Panc1 (cell line): ENCODE data around the gene CD58.

Source experiments
- POLR2AphosphoS5 ChIP-seq: IDR thresholded peaks from 2 replicates; pipeline ENCODE4 v1.6.1; 2012; ENCODE audit warnings: mild to moderate bottlenecking, low read depth, low read length, moderate library complexity
- REST ChIP-seq, 2 experiments: IDR thresholded peaks; 2 replicates each; pipeline ENCODE4 v1.6.1; 2011 to 2012; ENCODE audit warnings: low read depth in 2 of 2, control low read depth in 1 of 2, low read length in 1 of 2, mild to moderate bottlenecking in 1 of 2, moderate library complexity in 1 of 2; ENCODE audit not compliant: insufficient read depth in 1 of 2
- SIN3A ChIP-seq: IDR thresholded peaks from 2 replicates; pipeline ENCODE4 v1.6.1; 2012; ENCODE audit warnings: low read depth, mild to moderate bottlenecking, low read length, moderate library complexity, borderline replicate concordance; ENCODE audit not compliant: insufficient read depth
- TF ChIP-seq, protein P1 (sequence below): fragments of 450-650 bp; IDR thresholded peaks from 2 replicates; pipeline ENCODE4 v1.5.1; 2017; ENCODE audit warnings: mild to moderate bottlenecking

- TF ChIP-seq, protein P1, sequence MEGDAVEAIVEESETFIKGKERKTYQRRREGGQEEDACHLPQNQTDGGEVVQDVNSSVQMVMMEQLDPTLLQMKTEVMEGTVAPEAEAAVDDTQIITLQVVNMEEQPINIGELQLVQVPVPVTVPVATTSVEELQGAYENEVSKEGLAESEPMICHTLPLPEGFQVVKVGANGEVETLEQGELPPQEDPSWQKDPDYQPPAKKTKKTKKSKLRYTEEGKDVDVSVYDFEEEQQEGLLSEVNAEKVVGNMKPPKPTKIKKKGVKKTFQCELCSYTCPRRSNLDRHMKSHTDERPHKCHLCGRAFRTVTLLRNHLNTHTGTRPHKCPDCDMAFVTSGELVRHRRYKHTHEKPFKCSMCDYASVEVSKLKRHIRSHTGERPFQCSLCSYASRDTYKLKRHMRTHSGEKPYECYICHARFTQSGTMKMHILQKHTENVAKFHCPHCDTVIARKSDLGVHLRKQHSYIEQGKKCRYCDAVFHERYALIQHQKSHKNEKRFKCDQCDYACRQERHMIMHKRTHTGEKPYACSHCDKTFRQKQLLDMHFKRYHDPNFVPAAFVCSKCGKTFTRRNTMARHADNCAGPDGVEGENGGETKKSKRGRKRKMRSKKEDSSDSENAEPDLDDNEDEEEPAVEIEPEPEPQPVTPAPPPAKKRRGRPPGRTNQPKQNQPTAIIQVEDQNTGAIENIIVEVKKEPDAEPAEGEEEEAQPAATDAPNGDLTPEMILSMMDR: no peak
- TF ChIP-seq POLR2AphosphoS5 (no peak), REST (IDR thresholded peaks at IDR 0.05; ENCODE audit: insufficient read depth in 1 of 2, low read depth in 2 of 2, low read length in 1 of 2) (no peak), SIN3A (no peak)
These were observed 76.1 kb downstream of the CD58 start for GRCh38 chr1:116494745-116495144.
